Activated CD4-positive, CD25-positive, alpha-beta regulatory T cell treated with anti-CD3 and anti-CD28 coated beads, Interleukin-2, amount 50 U/mL, for 72 hours (primary cell): ENCODE results near the gene ZNF746.
"Not testable (repeated sequence)": the region's sequence is repeated elsewhere in the genome, so short reads cannot be mapped to it uniquely, and the experiment has no call there.

Experiments used
- DNase-seq: peaks from one replicate; pipeline ENCODE4 v3.0.0; 2021

Gene ZNF746

DNA sequence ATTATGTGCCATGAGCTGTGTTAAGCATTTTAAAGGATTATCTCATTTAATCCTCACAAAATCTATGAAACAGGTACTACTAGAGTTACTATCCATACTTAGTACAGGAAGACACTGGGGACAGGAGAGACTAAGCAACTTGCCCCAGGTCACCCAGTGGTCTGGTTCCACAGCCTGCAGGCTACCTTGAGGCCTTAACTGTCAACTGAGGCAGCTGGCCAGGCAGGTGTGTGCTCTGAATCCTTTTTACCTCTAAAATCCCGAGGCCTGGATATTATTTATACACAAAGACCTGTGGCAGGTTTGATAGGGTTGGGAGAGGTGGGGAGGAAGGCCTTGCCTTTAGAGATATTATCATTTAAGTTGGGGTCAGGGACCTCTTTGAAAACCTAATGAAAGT is 39.8 kb downstream of the ZNF746 start:
- DNase-seq = no peak

DNA sequence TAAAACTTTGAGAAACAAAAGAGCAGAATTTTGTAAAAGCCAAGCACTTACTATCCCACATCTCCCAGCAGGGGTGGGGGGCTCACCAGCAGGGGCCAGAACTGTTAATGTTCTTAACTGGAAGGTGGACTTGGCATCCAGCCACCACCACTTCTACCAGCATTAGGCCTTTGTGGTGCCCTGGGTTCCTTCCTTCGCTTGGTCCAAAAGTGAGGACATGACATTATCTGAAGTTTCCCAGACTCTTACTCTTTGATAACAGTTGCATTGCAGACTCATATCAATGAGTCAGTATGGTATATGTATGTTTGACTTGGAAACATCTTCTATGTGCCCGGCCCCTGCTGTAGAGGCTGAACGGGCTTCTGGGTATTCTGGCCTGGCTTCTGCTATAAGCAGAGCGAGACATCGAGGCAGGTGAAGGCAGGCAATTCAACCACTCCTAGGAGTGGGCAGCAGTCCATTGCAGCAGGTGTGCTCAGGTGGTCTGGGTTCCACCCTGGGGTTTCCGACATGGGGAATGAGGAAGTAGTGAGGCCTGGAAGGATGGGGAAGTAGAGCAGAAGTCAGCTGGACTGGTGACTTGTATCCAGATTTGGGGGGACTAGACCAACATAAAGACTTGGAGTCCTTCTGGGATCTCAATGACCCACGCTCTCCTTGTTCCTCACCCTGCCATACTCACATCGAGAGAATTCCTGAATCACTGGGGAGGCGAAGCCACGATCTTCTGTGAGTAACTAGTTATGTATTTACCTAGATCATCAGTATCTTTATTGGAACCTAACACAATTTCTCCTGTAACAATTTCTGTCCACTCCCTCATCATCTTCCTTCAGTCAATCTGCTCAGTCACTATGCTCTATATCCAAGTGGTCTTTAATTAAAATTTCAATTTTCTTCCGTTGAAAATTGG is 40.8 kb downstream of the ZNF746 start:
- DNase-seq = no peak

DNA sequence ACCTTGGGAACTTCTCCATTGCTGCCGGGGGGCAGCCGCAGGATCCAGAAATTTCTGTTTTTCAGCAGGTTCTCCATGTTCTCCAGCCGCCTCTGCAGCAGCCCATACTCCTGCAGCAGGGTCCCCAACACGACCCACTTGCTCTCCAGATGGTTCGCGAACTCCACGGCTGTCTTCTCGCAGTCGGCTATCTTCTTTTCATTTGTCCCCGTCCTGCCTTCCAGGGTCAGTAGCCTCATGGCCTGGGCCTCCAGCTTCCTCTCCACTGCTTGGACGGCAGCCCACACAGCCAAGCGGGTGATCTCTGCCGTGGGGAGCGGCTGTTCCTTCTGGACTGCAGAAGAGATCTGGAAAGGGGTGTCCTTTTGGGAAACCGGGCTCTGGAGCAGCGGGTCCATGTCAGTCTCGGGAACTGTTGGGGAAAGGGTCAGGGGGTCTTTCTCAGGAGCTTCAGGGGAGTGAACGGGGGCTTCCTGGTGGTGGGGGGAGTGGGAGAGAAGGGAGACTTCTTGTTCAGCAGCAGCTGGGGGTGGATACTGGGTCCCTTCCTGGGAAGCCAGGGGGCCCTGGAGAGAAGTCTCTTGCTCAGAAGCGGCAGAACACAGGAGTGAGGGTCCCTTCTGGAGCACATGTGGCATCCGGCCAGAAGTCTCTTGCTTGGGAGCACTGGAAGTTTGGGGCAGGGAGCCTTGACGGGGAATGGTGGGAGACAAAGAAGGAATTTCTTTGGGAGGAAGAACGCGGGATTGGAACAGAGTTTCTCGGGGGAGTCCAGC is 42.2 kb downstream of the ZNF746 start:
- DNase-seq = no peak

DNA sequence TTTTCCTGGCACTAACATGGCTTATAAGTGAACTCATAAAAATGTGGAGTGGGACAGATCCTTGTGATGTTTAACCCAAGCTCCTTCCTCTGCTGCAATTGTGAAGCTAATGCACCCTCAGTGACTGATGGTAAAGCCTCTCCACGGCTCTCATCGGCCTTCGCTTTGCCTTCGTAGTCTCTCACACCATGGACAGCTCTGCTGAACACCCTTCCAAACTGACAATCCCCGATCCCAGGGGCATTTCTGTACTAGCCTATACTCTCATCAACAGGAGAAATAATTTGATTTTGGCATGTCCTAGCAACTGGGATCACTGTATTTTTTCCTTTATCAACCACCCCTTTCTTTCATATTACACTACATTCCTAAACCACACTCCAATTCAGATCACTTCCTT is 42.9 kb downstream of the ZNF746 start:
- no peak for DNase-seq

DNA sequence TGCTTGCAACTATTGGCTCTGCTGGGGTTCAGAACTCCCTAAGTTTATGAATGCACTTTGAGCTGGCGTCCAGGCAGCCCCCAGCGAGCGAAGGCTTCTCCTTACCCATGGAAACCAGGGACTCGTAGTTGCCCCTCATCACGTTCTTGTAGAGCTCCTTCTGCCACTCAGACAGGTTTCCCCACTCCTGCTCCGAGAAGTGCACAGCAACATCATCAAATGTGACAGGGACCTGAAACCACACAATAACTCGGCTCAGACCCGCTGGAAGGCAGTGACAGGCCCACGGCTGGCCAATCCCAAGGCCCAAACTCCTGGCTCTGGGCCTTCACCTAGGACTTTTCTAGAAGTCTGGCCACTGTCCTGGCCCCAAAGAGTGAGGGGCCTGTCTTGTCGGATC is 43.6 kb downstream of the ZNF746 start:
- DNase-seq = no peak

DNA sequence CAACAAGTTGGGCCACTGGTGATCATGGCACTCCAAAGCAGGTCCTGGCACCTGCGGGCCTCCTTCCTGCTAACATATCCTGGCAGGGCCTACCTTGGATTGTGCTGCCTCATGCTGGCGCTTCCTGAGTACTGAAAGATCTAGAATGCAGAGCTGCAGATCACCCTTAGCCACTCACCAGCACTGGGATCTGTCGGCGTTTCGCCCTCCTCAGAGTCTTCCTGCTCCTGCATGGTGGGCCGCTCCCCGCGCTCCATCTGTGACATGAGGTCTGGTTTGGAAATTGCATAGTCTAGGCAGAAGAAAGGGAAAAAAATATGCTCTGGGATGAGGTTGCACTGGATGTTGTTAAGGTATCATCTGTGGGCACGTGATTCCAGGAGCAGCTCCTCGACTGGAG is 46.8 kb downstream of the ZNF746 start:
- DNase-seq = no peak

DNA sequence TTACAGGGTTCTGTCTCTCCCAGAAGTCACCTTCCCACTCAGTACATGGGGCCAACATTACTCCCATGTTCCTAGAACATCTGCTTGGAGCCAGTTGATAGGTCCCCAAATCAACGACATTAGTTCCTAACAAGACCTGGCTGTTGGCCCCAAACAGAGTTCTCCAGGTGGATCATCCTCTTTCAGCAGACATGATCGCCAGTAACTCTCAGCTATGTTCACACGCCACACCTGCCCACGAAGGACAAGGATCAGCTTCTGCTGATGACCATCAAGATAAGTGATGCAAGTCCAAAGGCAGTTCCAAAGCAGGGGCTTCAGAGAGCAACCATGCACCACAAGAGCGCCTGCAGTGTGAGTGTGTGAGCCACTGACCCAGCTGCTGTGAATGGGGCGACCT is 47.7 kb downstream of the ZNF746 start:
- DNase-seq = no peak

DNA sequence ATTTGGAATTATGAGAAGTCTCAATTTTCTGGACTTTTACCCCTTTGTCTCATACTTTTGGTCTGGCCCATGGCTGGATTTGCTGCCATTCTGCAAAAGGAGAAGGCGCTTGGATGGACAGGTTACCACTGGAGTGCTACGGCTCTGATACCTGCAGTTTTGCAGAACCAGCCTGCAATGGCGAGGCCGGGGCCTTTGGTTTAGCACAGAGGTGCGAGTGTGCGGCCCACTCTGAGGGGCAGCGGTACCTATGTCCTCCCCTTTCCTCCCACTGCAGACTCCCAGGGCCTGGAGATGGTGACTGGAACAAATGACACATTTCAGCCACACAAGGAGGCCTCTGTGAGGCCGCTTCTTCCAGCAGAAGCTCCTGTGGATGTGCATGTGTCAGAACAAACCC is 48.6 kb downstream of the ZNF746 start:
- no peak for DNase-seq

DNA sequence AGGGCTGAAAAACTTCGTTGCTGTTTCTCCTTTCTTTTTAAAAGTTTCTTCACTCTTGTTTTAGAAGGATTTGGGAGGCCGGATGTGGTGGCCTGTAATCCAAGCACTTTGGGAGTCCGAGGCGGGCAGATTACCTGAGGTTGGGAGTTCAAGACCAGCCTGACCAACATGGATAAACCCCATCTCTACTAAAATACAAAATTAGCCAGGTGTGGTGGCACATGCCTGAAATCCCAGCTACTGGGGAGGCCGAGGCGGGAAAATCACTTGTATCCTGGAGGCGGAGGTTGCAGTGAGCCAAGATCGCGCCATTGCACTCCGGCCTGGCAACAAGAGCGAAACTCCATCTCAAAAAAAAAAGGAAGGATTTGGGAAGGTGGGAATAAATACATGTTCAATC is 51.6 kb downstream of the ZNF746 start:
- not testable (repeated sequence) for DNase-seq

DNA sequence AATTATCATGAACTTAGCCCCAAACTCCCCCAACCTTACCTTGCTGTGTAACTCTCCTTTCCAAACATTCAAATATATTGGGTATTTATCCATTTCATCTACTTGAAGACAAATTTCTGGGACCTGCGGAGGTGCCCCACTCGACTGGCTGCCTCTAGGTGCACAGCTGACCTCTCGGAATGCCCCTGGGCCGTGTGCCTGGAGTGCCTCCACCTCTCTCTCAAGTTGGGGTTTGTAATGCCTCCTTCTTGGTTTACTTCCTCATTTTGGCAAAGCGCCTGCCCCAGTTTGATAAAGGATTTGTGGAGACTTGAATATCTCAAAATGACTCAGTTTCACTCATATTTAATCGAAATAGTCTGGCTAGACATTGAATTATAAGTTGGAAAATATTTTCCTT is 53.3 kb downstream of the ZNF746 start:
- DNase-seq = no peak

DNA sequence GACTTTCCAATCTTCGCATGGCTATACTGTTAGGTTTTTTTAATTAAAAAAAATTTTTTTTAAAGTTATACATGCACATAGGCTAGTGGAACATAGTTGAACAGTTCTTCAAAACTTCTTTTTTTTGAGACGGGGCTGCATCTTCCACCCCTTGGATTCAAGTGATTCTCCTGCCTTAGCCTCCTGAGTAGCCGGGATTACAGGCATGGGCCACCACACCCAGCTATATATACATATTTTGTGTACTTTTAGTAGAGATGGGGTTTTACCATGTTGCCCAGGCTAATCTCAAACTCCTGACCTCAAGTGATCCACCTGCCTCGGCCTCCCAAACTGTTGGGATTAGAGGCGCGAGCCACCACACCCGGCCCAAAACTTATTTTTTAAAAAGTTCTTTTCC is 54.1 kb downstream of the ZNF746 start:
- no peak for DNase-seq

DNA sequence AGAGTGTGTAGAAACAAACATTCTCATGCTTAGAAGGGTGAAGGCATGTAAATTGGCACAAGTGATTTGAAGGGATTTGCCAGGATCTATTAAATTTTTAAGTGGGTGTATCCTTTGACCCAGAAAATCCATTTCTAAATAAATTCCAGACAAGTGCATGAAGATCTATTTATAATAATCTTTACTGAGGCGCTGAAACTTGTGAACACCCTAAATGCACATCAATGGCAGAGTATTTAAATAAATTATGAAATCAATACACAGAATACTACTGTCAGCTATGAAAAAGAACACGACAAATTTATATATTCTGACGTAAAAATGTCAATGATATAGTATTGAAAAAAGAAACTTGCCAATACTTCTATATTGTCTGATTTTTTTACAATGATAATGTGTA is 54.7 kb downstream of the ZNF746 start:
- no peak for DNase-seq

DNA sequence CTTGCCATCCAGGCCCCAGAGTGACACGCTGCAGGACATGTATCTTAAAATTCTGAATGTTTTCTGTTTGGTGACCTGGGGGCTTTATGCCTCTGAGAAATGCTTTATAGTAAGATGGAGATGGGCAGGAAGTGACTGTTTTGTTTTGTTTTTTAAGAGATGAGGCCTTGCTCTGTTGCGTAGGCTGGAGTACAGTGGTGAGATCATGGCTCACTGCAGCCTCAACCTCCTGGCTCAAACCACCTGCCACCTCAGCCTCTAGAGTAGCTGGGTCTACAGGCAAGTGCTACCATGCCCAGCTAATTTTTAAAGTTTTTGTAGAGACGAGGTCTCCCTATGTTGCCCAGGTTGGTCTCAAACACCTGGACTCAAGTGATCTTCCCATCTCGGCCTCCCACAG is 57.4 kb downstream of the ZNF746 start:
- no peak for DNase-seq

DNA sequence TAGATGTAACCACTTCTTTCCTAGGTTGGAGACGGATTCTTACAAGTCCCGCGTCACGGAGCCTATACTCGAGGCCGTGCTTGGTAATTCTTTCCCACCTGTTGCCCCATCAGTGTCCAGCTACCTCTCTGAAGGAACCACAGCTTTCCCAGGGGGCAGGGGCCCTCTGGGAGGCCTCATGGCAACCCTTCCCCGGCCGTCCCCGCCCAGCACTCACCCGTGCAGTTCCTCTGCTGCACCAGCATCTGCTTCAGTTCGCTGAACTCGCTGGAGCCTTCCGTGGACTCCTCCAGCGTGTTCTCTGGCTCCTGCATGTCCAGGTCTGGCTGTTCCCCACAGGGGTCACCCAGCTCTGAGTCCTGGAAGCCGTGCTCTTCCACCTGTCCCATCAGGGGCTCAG is 61.3 kb downstream of the ZNF746 start:
- DNase-seq = no peak

DNA sequence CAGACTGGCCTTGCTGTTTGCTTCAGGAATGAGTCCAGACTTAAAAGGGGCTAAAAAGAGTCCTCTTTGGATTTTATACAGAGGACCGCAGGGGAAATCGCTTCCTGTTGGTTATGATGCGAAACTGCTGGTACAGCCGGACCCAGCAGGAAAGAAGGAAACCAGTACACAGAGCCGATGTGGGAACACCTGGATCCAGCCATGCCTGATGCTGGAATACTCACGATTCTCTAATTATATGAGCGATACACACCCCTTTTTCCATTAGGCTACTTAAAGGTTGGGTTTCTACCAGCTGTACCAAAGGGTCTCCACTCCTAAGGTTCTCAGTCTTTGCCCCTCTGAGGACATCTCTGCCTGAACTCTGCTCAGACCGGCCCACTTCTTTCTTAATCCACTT is 64.5 kb downstream of the ZNF746 start:
- DNase-seq = no peak

DNA sequence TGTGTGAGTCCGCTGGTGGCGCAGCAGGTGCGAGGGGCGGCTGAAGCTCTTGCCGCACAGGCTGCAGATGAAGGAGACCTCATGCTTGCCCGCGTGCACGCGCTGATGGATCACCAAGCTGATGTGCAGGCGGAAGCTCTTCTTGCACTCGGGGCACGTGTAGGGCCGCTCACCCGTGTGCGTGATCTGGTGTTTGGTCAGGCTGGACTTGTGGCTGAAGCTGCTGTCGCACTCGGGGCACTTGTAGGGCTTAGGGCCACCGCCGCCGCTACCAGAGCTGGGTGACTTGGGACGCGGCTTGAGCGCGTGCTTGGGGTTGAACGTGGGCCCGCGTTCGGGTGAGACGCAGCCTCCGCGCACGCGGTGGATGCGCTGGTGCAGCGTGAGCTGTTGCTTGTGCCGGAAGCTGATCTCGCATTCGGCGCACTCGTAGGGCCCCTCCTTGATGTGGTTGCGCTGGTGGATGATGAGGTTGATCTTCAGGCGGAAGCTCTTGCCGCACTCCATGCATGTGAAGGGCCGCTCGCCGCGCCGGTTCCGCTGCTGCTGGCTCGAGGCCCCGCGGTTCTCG is 65.4 kb downstream of the ZNF746 start:
- DNase-seq = no peak

DNA sequence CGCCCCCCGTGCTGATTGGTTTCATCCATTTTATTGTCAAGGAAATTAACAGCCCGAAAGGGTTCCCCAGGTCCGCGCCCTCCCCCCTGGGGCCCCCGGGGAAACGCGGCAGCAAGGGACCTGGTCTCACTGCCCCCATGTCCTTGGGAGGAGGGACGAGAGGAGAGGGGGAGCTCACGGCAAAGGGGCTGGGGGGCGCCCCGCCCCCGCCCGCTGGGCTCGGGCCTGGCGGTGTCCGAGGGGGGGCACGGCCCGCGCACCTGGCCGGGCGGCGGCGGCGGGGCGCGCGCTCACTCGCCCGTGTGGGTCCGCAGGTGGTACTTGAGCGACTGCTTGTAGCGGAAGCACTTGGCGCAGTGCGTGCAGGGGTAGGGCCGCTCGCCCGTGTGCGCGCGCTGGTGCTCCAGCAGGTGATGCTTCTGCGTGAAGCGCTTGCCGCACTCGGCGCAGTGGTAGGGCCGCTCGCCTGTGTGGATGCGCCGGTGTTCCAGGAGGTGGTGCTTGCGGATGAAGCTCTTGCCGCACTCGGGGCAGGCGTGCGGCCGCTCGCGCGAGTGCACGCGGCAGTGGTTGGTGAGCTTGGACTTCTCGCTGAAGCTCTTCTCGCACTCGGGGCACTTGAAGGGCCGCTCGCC is 66.0 kb downstream of the ZNF746 start:
- DNase-seq = no peak

DNA sequence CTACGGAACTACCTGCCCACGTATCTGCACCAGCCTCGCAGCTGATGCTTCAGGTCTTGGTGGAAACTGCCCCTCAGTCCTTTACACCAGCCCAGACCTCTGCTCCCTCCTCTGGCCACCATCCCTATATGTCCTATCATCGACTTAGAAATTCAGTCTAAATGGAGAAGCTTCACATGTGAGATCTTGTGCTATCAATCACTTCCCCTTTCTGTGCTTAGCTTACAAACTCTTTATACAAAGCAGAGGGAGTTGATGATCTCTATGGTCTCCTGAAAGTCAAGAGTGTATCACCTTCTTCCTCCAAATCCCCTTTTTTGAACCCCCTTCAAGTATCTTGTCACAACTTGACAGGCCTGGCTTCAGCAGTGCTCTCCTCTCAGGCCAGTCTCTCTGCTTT is 67.4 kb downstream of the ZNF746 start:
- DNase-seq = no peak

DNA sequence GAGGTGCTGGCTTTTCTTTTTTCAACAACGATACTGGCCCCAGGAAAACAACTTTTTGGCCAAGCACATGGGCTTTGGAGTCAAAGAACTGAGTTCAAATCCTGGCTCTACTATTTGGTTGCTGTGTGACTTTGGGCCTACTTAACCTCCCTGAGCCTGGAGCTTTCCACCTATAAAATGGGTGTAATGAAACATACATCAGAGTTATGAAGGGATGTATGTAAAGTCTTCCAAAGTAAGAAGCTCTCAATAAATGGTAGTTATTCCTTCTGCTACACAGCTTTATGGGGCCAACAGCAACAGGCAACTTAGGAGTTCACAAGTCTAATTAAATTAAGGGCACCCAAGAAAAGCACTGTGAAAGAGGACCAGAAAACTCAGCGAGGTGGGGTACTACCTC is 69.7 kb downstream of the ZNF746 start:
- DNase-seq = no peak

DNA sequence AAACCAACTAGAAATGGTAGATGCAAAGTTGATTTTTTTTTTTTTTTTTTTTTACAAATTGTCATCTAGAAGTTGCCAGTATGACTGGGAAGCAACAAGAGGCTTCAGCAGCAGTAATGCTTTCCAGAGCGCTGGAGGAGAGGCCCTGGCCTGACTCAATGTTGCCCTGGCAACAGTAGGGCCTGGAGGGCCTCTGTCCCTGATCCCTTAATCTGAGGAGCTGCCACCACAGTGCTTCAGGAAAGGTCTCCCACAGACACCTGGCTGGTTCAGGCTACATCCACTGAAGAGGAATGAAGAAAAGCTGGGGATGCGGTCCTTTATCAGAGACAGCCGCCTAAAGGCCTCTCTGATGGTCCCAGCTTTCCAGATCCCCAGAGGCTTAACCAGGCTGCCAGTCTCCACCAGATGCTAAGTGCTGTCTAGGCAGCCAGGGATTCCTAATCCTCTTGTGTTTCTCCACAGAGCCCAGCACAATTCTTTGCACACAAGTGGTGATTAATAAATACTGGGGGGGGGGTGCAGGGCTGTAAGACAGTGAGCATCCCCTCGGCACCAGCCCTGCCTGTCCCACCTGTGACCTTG is 70.4 kb downstream of the ZNF746 start:
- DNase-seq = no peak

DNA sequence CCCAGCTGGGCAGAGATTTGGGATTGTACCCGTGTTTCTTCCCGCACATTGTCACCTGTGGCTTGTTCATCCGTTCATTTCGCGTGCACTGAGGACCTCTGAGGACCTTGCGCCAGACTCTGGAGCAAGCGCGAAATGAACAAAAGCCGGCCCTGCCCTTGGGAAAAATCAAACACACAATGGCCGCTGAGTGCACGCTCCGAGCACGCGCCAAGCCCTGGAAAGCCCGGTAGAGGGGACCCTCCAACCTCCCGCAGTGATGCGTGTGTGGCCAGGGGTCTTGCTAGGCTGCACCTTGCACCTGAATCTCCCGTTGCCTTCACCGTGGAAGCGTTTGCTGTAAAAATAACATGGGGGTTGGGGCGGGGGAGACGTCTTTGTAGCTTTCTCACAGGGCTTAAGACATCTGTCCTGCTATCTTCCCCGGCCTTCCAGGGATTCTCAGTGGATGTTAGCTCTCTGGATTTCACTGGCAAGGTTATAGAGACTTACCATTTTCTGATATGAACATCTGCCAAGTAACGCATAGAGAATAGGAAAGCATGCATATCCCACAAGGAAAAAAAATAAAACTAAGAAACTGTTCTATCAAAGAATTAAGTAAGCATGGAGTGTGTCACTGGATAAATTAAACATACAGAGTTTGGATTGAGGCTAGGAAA is 74.0 kb downstream of the ZNF746 start:
- DNase-seq = no peak

DNA sequence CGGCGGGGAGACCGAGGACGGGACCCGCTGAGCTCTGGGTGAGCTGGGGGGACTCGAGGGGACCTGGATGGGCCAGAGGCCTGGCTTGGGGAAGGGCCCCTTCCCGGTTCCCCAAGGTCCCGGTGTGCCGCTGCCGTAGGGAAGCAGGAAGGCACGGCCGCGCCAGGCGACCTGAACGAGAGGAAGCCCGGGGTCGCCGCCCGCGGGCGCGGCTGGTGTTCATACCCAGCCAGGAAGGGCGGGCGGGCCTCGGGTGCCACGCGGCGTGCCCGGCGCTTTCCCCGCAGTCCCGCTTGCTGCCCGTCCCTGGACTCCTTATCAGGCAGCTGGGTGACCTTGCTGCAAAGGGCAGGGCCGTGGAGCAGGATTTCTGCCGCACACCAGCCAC is 74.7 kb downstream of the ZNF746 start:
- peak; percentile 46 for DNase-seq
